ENCODE measurements around the gene ANO9.

ANO9 gene

GRCh38 chr11:381501-382072, 60.2 kb downstream of the ANO9 start:
- no peak for DNase-seq (ENCODE audit: extremely low read depth, low read depth)
- no peak overlapping the region for H3K4me3 ChIP-seq (replicated peaks; ENCODE audit: low read depth, low read length)
- TF ChIP-seq CTCF (IDR thresholded peaks at IDR 0.05; ENCODE audit: low read depth, low read length, missing control alignments), result no peak

- no peak for DNase-seq (ENCODE audit: extremely low read depth, low read depth)
- H3K4me3 ChIP-seq (replicated peaks; ENCODE audit: low read depth, low read length), result no peak overlapping the region
- TF ChIP-seq CTCF (IDR thresholded peaks at IDR 0.05; ENCODE audit: low read depth, low read length, missing control alignments), result no peak
Measured at GRCh38 chr11:380996-381395, 60.8 kb downstream of the ANO9 start.

GRCh38 chr11:380491-380890, 61.3 kb downstream of the ANO9 start:
- no peak for DNase-seq (ENCODE audit: extremely low read depth, low read depth)
- H3K4me3 ChIP-seq (replicated peaks; ENCODE audit: low read depth, low read length), result no peak overlapping the region
- no peak for TF ChIP-seq CTCF (IDR thresholded peaks at IDR 0.05; ENCODE audit: low read depth, low read length, missing control alignments)

- no peak for TF ChIP-seq CTCF (IDR thresholded peaks at IDR 0.05; ENCODE audit: low read depth, low read length, missing control alignments)
- no peak overlapping the region for H3K4me3 ChIP-seq (replicated peaks; ENCODE audit: low read depth, low read length)
- DNase-seq (ENCODE audit: extremely low read depth, low read depth), result no peak
Measured at GRCh38 chr11:380095-380480, 61.7 kb downstream of the ANO9 start.

- no peak overlapping the region for H3K4me3 ChIP-seq (replicated peaks; ENCODE audit: low read depth, low read length)
- TF ChIP-seq CTCF (IDR thresholded peaks at IDR 0.05; ENCODE audit: low read depth, low read length, missing control alignments), result no peak
- no peak for DNase-seq (ENCODE audit: extremely low read depth, low read depth)
Measured at GRCh38 chr11:379205-380094, 62.4 kb downstream of the ANO9 start.

GRCh38 chr11:377883-378500, 63.8 kb downstream of the ANO9 start:
- TF ChIP-seq CTCF (IDR thresholded peaks at IDR 0.05; ENCODE audit: low read depth, low read length, missing control alignments), result no peak
- no peak overlapping the region for H3K4me3 ChIP-seq (replicated peaks; ENCODE audit: low read depth, low read length)
- no peak for DNase-seq (ENCODE audit: extremely low read depth, low read depth)

All from HFF-Myc (cell line).